HG03280 (cell line): ENCODE measurements around the gene TMEM200A.

ENCODE experiments used
- ATAC-seq: cut with Tn5 transposase; IDR thresholded peaks from one replicate; pipeline ENCODE4 v1.9.1; 2021; ENCODE audit warnings: mild to moderate bottlenecking, moderate library complexity; ENCODE audit not compliant: unreplicated experiment

Gene TMEM200A

DNA sequence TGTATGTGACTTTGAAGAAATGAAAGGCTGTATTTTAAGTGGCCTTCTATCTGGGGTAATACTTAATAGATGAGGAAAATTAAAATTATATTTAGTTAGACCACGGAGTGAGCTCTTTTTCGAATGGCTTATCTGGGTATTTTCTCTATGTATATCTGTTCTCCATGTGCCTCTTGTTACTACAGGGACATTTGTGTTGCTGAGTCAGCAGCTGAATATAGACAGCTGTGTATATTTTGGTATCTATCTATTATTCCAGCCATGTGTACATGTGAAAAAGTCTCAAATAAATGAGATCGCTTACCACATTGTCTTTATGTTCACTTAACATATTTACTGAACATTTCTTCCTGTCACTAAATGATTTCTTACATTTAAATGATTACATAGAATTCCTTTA is 57.2 kb downstream of the TMEM200A start:
- no peak for ATAC-seq

DNA sequence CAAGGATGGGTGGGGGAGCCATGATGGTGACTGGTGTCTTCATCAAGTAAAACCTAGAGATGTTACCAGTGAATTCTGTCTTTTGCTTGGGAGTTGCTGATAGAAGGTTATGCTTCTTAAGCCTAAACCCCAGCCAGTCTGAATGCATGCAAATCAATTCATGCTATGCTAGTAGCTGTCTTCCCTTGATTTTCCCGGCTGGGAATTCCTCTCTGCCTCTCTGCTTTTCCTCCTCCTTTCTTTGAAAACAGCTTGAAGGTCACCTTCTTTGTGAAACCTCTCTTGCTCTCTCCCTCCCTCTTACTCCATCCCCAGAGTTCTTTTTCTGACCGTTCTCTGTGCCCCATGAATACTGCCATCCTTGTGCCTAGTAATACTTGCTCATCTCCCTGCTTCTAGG is 58.9 kb downstream of the TMEM200A start:
- no peak for ATAC-seq

DNA sequence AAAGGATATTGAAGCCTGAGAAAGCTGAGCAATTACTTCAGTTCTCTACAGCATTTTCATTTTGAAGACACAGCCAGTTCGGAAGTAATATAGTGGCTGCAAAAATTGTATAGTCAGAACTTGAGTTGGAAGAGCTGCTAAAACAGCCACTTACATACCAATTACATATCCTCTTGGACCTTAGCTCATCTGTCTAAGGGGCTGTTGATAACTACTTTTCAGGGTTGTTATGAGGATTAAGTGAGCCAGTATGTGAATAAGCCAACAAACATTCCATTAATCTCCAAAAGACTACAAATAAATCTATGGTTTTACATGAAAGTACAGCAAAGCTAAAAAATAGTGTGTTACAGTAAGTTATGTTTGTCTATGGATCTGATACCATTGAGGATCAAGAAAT is 59.7 kb downstream of the TMEM200A start:
- no peak for ATAC-seq

DNA sequence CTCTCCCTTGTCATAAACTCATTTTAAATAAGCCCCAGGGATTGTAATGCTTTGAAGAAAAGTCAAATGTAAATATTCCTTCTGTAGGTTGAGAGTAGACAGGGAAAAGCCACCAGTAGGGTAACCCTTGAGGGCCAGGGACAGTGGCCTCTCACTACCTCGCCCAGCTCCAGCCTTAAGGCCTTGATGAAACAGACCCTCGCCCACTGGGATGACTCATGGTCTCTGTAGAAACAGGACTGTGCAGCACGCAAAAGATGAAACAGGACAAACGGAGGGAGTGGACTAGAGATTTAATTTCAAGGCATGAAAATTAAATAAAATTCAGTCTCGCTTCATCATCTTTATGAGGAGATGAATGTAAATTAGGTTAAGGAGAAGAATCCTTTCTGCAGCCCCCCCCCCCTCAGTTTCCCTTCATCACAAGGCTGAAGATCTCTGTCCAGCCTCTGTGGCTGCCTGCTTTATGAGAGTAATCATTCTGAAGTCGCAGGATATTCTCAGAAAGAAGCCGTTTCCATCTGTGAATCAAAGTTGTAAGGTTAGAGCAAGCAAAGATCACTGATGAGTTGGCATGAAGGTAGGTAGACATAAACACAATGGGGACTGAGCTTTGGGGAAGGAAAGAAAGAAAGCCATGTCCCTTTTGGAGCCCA is 60.4 kb downstream of the TMEM200A start:
- no peak for ATAC-seq

DNA sequence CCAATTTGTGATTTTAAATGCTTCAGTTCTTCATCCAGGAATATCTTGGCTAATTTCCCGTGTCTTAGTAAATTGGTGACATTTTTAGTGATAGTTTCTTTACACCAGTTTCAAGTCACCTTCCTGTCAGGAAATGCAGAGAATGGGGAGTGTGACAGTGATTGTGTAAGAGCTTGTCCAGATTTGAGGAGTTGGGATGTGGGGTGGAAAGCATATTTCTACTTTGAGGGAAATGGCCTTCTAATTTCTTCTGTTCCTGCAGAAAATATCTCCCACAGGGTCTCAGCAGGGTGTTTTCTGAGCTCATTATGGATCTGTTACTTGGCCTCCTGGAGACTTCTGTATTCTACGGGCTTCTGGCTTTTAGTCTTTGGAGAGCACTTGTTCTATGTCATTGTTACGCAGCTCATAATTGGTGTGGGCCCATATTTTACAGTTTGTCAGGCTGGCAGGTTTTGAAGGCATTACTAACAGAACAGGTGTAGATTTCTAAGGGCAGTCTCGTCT is 65.6 kb downstream of the TMEM200A start:
- no peak for ATAC-seq

DNA sequence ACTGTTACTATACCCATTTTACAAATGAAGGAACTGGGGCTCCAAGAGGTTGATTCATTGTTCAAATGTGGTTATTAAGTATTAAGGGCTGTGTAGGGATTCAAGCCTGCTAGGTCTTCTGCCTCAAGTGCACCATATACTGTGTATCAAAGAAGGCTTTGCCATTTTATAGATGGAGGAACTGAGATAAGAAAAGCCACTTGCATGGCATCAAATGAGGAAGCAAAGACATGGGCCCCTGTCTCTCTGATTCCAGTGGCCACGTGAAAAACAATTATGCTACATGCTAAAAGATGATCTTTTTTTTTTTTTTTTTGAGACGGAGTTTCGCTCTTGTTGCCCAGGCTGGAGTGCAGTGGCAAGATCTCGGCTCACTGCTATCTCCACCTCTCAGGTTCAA is 67.0 kb downstream of the TMEM200A start:
- ATAC-seq, result no peak

DNA sequence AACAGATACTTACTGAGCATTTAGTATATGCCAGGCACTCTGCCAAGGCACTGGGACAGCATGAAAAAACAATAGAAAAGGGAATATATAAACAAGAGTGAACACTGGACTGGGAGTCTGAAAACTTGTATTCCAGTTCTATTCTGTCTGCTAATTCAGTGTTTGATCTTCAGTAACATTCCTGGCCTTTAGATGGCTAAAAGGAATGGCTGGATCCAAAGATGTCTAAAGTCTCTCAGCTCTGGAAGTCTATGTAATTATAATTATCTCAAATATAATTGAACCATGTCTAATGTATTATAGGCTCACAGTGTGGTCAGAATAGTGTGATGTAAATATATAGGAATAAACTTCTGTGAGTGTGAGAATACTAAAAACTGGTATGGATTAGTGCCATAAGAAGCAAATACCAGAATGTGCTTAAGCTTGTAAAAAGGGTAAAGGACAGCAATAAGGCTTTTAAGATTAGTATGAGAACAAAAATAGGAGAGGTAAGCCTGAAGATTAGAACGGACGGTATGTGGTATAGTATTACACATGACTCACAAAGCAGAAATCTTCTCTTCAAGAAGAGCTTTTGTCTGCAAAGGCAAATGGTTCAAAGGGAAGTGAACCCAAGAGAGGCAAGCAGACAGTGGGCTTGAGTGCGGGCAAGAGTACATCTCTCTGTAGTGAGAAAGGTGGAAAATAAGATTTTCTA is 68.5 kb downstream of the TMEM200A start:
- no peak for ATAC-seq

DNA sequence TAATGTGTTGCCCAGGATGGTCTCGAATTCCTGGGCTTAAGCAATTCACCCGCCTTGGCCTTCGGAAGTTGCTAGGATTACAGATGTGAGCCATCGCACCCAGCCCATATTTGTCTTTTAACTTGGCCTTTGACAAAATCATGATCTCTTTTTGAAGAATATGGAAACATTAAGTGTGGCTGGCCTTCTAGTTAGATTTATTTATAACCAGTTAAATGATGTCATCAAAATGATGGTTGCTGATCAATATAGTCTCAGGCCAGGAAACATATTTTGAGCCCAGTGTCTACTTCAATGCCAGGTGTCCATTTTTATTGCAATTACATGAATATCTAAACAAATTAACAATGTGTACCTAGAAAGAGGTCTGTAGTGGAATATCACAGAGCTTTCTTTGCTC is 69.4 kb downstream of the TMEM200A start:
- no peak for ATAC-seq

DNA sequence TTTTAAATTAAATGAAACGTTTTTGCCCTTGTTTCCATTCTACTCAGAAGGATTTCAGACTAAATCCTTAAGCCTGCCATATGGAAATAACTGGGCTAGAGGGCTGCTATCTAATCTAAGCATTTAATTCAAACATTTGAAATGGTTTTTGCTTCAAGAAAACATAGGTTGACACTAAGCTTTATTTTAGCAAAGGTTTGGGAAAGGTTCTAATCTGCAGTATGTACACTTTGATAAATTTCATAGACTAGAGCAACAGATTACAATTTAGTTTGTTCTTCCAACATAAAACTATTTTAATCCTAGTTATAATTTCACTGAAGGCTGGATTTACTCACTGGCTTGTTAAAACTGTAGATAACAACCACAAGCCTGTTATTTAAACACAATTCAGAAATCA is 72.1 kb downstream of the TMEM200A start:
- ATAC-seq, result no peak

DNA sequence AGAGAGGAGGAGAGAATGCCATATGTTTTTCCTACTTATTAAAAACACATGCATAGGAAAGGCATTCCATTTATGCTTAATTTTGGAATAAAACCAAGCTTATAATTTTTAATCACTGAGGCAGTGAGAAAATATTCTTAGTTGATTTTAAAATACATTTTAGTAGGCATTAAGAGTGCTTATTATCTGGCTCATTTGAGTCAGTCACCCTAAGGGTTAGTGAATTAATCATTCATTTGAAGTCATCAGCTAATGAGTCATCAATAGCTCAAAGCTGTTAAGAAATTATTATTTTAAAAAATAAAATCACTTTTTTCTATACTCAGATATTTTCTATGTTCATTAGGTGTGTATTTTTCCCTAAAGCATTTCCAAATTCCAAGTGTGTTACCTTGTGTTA is 81.6 kb downstream of the TMEM200A start:
- no peak for ATAC-seq

DNA sequence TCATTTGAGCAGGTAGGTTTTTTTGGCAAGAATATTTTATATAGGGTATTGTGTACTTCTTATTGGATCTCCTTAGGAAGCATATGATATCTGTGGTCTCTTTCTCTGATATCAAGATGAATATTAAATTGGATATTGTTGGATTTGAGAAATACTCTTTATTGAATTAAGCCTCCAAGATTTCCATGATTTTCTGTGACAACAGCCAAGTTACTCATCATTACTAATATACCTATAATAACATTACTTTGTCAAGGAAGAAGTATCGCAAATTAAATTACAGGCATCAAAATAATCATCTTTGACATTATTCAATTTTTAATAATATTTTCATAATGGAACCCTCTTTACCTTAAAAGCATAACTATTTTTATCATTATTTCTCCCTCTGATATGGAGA is 86.5 kb downstream of the TMEM200A start:
- ATAC-seq, result no peak

DNA sequence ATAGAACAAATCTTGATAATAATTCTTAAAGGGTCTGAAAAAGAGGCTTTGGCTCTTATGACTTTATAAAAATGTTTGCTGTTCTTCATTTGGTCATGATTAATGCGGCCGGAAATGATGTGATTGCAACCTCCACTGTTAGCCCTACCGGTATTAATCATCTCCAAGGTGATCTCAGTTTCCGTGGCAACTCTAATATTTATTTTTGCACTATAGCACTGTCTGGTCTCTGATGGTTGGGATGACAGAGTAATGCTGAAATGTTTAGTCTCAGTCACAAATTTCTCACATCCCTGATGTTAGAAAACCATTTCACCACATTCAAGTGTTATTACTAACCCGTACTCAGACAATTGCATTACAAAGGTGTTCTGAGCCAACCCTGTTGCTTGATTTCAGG is 87.4 kb downstream of the TMEM200A start:
- peak; percentile 48 for ATAC-seq

DNA sequence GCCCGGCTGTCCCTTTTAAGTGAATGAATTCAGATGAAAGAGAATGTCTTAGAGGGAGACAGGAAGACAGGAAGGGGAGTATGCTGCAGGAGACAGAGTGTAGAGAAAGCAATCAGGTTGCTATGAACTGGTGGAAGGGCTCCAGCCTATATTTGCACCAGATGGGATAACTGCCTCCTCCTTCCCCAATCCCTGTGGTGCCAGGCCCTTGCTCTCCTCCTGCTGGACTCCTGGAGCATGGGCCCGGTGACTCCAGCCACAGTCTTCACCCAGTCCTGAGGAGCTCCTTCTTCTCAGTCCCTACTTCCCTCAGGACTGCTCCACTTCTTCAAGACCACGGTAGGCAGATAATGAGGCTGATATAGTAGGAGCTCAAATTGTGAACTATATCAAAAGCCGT is 91.8 kb downstream of the TMEM200A start:
- no peak for ATAC-seq

DNA sequence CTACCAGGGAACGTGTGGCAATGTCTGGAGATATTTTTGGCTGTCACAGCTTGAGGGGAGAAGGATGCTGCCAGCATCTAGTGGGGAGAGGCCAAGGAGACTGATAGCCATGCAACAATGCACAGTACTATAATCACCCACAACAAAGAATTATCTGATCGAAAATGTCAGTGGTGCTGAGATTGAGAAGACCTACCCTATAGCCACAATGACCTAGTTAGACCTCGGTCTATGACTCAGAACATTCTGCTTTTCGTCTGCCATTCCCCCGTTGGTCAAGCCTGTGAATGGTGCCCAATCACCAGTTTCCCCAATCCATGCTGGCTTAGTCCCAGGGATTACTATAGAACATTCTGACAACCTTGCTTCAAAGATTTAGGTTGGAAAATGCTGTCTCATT is 93.5 kb downstream of the TMEM200A start:
- no peak for ATAC-seq

DNA sequence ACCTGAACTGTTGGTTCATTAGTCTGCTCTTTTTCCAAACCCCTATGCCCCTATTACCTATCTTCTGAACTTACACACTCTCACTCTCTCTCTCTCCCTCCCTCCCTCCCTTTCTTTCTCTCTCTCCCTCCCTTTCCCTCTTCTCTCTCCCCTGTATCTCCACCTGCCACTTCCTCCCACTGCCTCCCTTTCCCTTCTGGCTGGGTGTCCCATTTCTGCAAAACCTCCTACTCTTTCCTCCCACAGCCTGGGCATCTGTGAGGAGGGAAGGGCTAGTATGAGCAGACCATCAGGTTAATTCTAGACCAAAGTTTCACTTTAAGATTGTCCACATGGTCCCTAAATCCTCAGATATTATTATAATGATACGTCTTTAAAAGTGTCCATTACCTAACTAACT is 95.1 kb downstream of the TMEM200A start:
- no peak for ATAC-seq

DNA sequence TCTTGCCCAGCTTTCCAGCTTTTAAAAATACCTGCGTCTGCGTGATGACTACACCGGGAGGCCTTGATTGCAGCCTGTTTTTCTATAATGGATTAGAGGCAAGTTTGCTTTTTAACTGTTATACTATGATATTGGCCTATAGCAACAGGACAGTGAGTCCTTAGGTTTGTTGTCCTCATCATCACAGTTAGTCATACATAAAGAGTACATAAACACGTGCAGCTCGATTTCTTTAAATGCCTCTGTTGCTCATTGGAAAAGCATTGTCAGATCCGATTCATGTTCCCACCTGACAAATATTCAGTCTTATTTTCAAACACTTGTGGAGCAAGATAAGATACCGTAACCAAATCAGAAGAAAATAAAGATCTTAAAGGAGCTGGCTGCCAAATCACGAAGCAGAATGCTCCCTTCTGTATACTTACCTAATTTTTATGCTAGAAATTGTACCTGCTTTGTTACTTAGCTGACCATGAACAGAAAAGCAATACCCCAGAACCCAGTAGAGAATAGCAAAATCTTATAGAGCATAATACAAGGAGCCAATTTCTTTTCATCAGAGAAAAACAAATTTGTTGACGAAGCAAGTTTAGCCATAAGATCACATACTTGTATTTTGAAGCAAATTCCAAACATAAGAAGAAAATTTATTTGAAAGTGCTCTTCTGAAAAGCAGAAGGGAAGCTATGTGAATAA is 100.4 kb downstream of the TMEM200A start:
- no peak for ATAC-seq

DNA sequence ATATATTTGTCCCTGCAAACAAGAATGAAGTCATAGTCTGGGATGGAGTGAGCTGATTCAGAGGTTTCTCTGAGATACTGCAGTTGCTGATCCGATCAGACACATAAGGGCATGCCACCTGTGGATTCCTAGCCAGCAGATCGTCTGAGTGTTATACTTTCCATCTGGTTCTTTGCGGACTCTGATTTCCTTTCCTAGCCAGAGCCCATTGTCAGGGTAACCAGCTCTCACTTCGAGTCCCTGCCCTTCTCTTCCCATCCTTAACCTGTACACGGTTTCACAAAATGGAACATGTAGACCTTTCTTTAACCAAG is 100.9 kb downstream of the TMEM200A start:
- no peak for ATAC-seq

DNA sequence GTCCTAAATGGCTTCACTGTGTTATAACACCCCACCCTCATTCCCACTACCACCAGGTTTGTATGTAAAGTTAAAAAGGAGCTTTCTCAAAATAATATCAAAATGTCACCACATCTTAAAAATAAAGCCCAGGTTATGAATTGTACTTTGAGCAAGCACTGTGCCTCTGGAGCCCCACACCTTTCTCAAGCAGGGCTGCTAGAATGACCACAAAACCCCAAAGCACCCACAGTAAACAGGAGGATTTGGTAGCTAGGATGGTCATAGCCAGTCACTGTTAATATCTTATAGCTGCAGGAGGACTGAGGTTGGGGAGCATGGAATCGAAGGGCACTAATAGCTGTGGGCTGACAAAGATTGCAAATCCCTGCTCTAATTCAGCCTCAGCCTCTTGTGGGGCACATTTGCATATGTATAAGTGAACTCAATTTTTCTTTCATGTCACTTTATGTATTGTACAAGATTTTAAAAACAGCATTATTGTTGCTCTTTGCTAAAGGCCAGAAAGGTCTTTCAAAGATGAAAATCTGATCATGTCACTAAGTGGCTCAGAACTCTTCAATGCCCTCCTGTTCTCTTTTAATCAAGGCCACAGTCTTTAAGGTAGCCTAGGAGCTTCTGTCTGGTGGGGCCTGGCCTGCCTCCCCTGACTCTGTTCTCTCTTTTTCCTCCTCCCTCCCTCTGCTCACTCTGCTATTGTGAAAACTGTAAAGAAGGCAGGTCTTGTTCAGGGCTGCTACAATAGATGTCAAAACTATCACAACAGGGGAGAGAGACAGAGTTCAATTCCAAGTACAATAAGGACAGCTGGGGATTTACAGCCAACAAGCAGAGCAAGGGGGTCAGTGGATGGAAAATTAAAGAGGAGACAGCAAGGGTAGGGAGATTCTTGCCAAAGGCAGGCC is 101.6 kb downstream of the TMEM200A start:
- no peak for ATAC-seq

DNA sequence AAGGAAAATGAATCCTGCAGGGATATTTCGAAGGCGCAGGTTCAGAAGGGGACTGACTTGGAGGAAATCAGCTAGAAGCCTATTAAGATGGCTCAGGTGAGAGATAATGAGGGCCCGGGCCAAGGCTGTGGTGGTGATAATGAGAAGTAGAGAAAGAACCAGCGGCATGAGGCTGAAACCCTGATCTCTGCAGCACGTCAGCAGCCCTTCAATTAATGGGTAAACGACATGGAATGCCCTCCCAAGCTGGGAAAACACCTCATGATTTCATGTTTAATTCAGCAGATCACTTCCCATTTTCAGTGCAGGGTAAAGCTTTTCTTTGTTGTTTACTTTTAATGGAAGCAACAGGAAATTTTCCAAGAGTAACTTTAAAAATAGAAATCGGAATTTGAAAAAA is 104.9 kb downstream of the TMEM200A start:
- ATAC-seq, result no peak

DNA sequence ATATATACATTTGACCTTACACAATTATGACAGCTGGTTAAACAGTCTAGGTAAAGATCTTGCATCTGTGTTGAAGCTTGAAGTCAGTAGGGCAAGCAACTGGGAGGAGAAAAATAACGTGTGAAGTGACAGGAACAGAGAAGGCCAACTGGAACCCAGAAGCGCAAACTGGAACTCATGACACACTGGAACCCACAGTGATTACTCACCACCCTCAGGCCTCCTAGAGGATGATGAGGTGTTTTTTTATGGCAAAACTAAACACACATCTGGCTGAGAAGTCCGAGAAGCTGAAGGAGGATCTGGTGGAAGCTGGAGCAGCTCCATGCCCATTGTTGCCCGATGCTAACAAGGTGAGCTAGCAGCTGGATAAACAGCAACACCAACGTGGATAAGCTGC is 108.1 kb downstream of the TMEM200A start:
- no peak for ATAC-seq
